H9 (cell line): ENCODE results near the gene CARS1. TPM values are rescaled to one million over a fixed set of nuclear protein-coding genes. Genes with fewer than 3 reads are reported as not detected.

Source experiments
- DNase-seq: peaks from one replicate; pipeline ENCODE4 v3.0.0-alpha.2; 2017
- H2AFZ ChIP-seq: one replicate; pipeline ENCODE4 v1.6.1; 2013; ENCODE audit warnings: mild to moderate bottlenecking, low read length, control low read depth, moderate library complexity
- H2AK5ac ChIP-seq: 2 replicates; pipeline ENCODE4 v1.6.1; 2013; ENCODE audit warnings: low read length, control low read depth, mixed read lengths; ENCODE audit not compliant: insufficient read length
- H2BK120ac ChIP-seq: one replicate; pipeline ENCODE4 v1.6.1; 2013; ENCODE audit warnings: low read depth, mild to moderate bottlenecking, low read length, control low read depth, inconsistent platforms; ENCODE audit not compliant: poor library complexity, severe bottlenecking
- H2BK12ac ChIP-seq: 2 replicates; pipeline ENCODE4 v1.6.1; 2013; ENCODE audit warnings: low read length, control low read depth, mixed read lengths, low read depth; ENCODE audit not compliant: insufficient read length
- H2BK15ac ChIP-seq: 2 replicates; pipeline ENCODE4 v1.6.1; 2013; ENCODE audit warnings: low read depth, low read length, control low read depth
- H2BK20ac ChIP-seq: one replicate; pipeline ENCODE4 v1.6.1; 2013; ENCODE audit warnings: low read depth, mild to moderate bottlenecking, low read length, control low read depth, inconsistent platforms; ENCODE audit not compliant: poor library complexity, severe bottlenecking
- H2BK5ac ChIP-seq: 2 replicates; pipeline ENCODE4 v1.6.1; 2013; ENCODE audit warnings: low read length, control low read depth, mixed read lengths; ENCODE audit not compliant: insufficient read length
- H3K14ac ChIP-seq: 2 replicates; pipeline ENCODE4 v1.6.1; 2013; ENCODE audit warnings: low read length, control low read depth; ENCODE audit not compliant: insufficient read depth
- H3K18ac ChIP-seq: 2 replicates; pipeline ENCODE4 v1.6.1; 2013; ENCODE audit warnings: low read depth, mild to moderate bottlenecking, mixed read lengths, low read length, control low read depth; ENCODE audit not compliant: insufficient read length
- H3K23ac ChIP-seq: 2 replicates; pipeline ENCODE4 v1.6.1; 2013; ENCODE audit warnings: low read length, control low read depth, mixed read lengths, low read depth; ENCODE audit not compliant: insufficient read length
- H3K23me2 ChIP-seq: 2 replicates; pipeline ENCODE4 v1.6.1; 2013; ENCODE audit warnings: low read depth, mild to moderate bottlenecking, mixed read lengths, low read length, control low read depth; ENCODE audit not compliant: insufficient read length, poor library complexity, severe bottlenecking
- H3K27ac ChIP-seq: 2 replicates; pipeline ENCODE4 v1.5.1; 2013; ENCODE audit warnings: low read length, control low read depth, mixed read lengths, low read depth; ENCODE audit not compliant: insufficient read length
- H3K27me3 ChIP-seq: 2 replicates; pipeline ENCODE4 v1.6.1; 2013; ENCODE audit warnings: low read length, control low read depth, inconsistent platforms; ENCODE audit not compliant: insufficient read depth
- H3K4ac ChIP-seq: 2 replicates; pipeline ENCODE4 v1.6.1; 2013; ENCODE audit warnings: low read depth, mild to moderate bottlenecking, control low read depth, inconsistent platforms, low read length, moderate library complexity
- H3K4me1 ChIP-seq: 2 replicates; pipeline ENCODE4 v1.6.1; 2013; ENCODE audit warnings: low read length, control low read depth, inconsistent platforms; ENCODE audit not compliant: insufficient read depth
- H3K4me2 ChIP-seq: 2 replicates; pipeline ENCODE4 v1.6.1; 2013; ENCODE audit warnings: low read length, control low read depth, mixed read lengths; ENCODE audit not compliant: insufficient read length, insufficient read depth
- H3K56ac ChIP-seq: 2 replicates; pipeline ENCODE4 v1.6.1; 2013; ENCODE audit warnings: low read depth, mild to moderate bottlenecking, mixed read lengths, low read length, control low read depth; ENCODE audit not compliant: insufficient read length
- H3K79me1 ChIP-seq: 2 replicates; pipeline ENCODE4 v1.6.1; 2013; ENCODE audit warnings: low read depth, mild to moderate bottlenecking, moderate library complexity, low read length, control low read depth, inconsistent platforms; ENCODE audit not compliant: insufficient read depth, poor library complexity, severe bottlenecking
- H3K79me2 ChIP-seq: 2 replicates; pipeline ENCODE4 v1.6.1; 2013; ENCODE audit warnings: low read length, control low read depth, inconsistent platforms; ENCODE audit not compliant: insufficient read depth
- H3K9ac ChIP-seq: 2 replicates; pipeline ENCODE4 v1.6.1; 2013; ENCODE audit warnings: low read length, control low read depth, mixed read lengths; ENCODE audit not compliant: insufficient read length; ENCODE audit errors: extremely low read depth
- H3K9me3 ChIP-seq: one replicate; pipeline ENCODE4 v1.6.1; 2013; ENCODE audit warnings: low read depth, low read length, inconsistent platforms; ENCODE audit not compliant: control insufficient read depth
- H3T11ph ChIP-seq: one replicate; pipeline ENCODE4 v1.6.1; 2013; ENCODE audit warnings: mild to moderate bottlenecking, low read length, control low read depth, inconsistent platforms
- H4K20me1 ChIP-seq: one replicate; pipeline ENCODE4 v1.6.1; 2013; ENCODE audit not compliant: control insufficient read depth, insufficient read length, insufficient read depth
- H4K5ac ChIP-seq: 2 replicates; pipeline ENCODE4 v1.6.1; 2013; ENCODE audit warnings: low read depth, mild to moderate bottlenecking, mixed read lengths, low read length, control low read depth; ENCODE audit not compliant: insufficient read length
- H4K8ac ChIP-seq: replicated peaks from 2 replicates; pipeline ENCODE4 v1.6.1; 2013; ENCODE audit warnings: low read length, control low read depth, mixed read lengths, low read depth; ENCODE audit not compliant: insufficient read length
- H4K91ac ChIP-seq: 2 replicates; pipeline ENCODE4 v1.6.1; 2013; ENCODE audit warnings: low read depth, mild to moderate bottlenecking, moderate library complexity, mixed read lengths, low read length, control low read depth; ENCODE audit not compliant: insufficient read length
- H3K27ac Mint-ChIP-seq, 3 experiments: 2 replicates in 2 of 3; 3 replicates in 1 of 3; pipeline ENCODE4 v1.8.0; 2020 to 2021; ENCODE audit warnings: mixed read lengths in 3 of 3, mild to moderate bottlenecking in 1 of 3, moderate library complexity in 1 of 3
- H3K27me3 Mint-ChIP-seq: 2 replicates; pipeline ENCODE4 v1.8.0; 2021; ENCODE audit warnings: low read depth, mild to moderate bottlenecking, moderate library complexity, mixed read lengths
- H3K36me3 Mint-ChIP-seq, 3 experiments: 2 replicates in 2 of 3; 3 replicates in 1 of 3; pipeline ENCODE4 v1.8.0; 2020 to 2021; ENCODE audit warnings: low read depth in 3 of 3, mixed read lengths in 3 of 3; ENCODE audit not compliant: insufficient read depth in 1 of 3
- H3K4me1 Mint-ChIP-seq, 2 experiments: 2 replicates each; pipeline ENCODE4 v1.8.0; 2020; ENCODE audit warnings: mixed read lengths in 2 of 2
- H3K4me3 Mint-ChIP-seq, 2 experiments: 2 replicates in 1 of 2; 3 replicates in 1 of 2; pipeline ENCODE4 v1.8.0; 2020 to 2021; ENCODE audit warnings: mild to moderate bottlenecking in 2 of 2, mixed read lengths in 2 of 2, moderate library complexity in 1 of 2
- H3K9me3 Mint-ChIP-seq, 2 experiments: 2 replicates in 1 of 2; 3 replicates in 1 of 2; pipeline ENCODE4 v1.8.0; 2020; ENCODE audit warnings: mild to moderate bottlenecking in 2 of 2, mixed read lengths in 2 of 2, moderate library complexity in 1 of 2
- WGBS: extraction: QIAGEN DNeasy Blood & Tissue Kit; methylation state at CpG from one replicate; pipeline ENCODE4 v1.1.7; 2013; ENCODE audit warnings: missing lambda C conversion rate, low lambda C conversion rate, mixed read lengths; ENCODE audit not compliant: insufficient read length; ENCODE audit errors: extremely low coverage; 5-methylcytosine and 5-hydroxymethylcytosine counted together
- total RNA-seq: library from RNA; stranded (reverse); gene quantifications from 2 replicates; pipeline ENCODE4 v1.2.1, GENCODE V29; 2021
- TF ChIP-seq, protein P1 (sequence below): fragments of 200-600 bp; sonication (generic); conservative IDR thresholded peaks from 3 replicates; pipeline ENCODE4 v1.8.0; 2021; ENCODE audit warnings: antibody characterized with exemption, mild to moderate bottlenecking

Gene CARS1
- total RNA-seq, 1 experiment from 2014 or later = 92.3 TPM

GRCh38 chr11:2996976-2997375, 60.2 kb downstream of the CARS1 start:
- Histone ChIP-seq H2BK5ac (no peak overlapping the region), H3K9me3 (no peaks in the 10 kb centered on the region), H3K27ac (no peak overlapping the region), H4K20me1 (peaks cover 2% of the 10 kb centered on the region), H3T11ph (no peak overlapping the region), H3K23me2 (peaks cover 6% of the 10 kb centered on the region), H3K79me1 (no peaks in the 10 kb centered on the region), H2BK15ac (no peak overlapping the region), H3K23ac (no peak overlapping the region), H3K4ac (no peak overlapping the region), H2BK120ac (no peak overlapping the region), H3K4me1 (no peaks in the 10 kb centered on the region), H3K27me3 (no peaks in the 10 kb centered on the region), H3K79me2 (no peaks in the 10 kb centered on the region), H2BK20ac (no peak overlapping the region), H3K4me2 (no peak overlapping the region), H4K5ac (no peak overlapping the region), H3K14ac (no peak overlapping the region), H2BK12ac (no peak overlapping the region), H3K18ac (no peak overlapping the region), H4K8ac (no peak overlapping the region), H3K56ac (no peak overlapping the region), H4K91ac (no peak overlapping the region), H2AFZ (no peak overlapping the region), H2AK5ac (no peak overlapping the region), H3K9ac (no peak overlapping the region)
- TF ChIP-seq, protein P1, sequence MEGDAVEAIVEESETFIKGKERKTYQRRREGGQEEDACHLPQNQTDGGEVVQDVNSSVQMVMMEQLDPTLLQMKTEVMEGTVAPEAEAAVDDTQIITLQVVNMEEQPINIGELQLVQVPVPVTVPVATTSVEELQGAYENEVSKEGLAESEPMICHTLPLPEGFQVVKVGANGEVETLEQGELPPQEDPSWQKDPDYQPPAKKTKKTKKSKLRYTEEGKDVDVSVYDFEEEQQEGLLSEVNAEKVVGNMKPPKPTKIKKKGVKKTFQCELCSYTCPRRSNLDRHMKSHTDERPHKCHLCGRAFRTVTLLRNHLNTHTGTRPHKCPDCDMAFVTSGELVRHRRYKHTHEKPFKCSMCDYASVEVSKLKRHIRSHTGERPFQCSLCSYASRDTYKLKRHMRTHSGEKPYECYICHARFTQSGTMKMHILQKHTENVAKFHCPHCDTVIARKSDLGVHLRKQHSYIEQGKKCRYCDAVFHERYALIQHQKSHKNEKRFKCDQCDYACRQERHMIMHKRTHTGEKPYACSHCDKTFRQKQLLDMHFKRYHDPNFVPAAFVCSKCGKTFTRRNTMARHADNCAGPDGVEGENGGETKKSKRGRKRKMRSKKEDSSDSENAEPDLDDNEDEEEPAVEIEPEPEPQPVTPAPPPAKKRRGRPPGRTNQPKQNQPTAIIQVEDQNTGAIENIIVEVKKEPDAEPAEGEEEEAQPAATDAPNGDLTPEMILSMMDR = no peak
- Mint-ChIP-seq H3K4me3 (no peak overlapping the region), H3K36me3 (peaks cover 17 to 27% (median 26%) of the 10 kb centered on the region in 3 experiments; a peak in 6 of 7 replicates), H3K9me3 (no peaks in the 10 kb centered on the region), H3K27ac (peak overlapping the region in 2 of 3 experiments; percentile 52 to 89; a peak in 3 of 7 replicates), H3K27me3 (no peaks in the 10 kb centered on the region), H3K4me1 (peaks cover 16 to 19% of the 10 kb centered on the region in 2 experiments)
- WGBS = no CpG with 5 or more reads among the region's 6 CpGs
- DNase-seq = no peak
